ENCODE data around the gene DDX39A.

Gene DDX39A

DNA sequence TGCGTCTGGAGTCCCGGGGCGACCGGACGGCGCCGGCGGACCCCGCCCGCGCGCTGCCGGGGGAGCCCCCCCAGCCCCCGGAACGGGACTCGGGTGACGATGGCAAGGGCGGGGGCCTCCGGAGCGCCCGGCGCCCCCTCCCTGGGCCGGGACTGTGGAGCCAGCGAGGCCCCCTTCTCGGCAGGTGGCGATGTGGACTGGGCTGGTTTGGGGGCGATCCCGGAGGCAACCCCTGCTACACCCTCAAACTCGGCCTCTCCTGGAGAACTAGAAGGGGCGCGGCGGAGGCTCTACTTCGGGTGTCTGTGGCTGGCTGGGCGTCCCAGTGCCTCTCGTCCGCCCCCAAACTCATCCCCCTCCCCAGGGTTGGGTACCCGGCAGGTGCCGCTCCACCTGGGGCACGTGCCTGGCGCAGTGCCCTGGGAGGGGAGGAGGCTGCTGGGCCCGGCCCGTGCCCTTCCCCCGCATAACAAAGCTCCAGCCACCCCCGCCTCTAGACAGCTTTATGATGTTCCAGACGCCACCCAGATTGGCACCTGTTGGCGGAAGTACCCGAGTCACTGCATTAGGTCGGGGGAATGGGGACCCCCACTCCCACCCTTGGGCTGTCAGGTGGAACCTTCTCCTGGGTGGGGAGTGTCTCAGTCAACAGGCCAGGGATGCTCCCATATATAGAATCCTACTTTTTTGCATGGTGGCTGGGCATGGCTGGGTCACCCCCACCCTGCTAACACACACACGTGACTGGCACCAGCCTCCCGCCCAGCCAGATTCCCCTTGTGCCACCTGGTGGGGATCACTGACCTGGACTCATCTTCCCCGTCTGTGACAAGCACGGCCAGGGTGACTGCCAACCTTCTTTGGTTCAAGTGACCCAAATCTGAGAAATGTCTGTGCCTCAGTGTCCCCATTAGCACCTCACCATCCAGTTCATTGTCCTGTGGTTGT is 14.7 kb upstream of the DDX39A start:
- 17% methylated on average over 46 of the region's 52 CpGs for WGBS
- Histone ChIP-seq H2AFZ (ENCODE audit: low read depth, low read length) (peak overlapping the region; percentile 43), H2BK15ac (ENCODE audit: low read depth, poor library complexity, severe bottlenecking) (peak overlapping the region; percentile 85), H2BK120ac (ENCODE audit: low read depth, low read length) (peak overlapping the region; percentile 59), H3K36me3 (ENCODE audit: control insufficient read depth in 1 of 2, insufficient read depth in 2 of 2, low read depth in 1 of 2, low read length in 2 of 2) (peaks cover under 1 to 10% of the 10 kb centered on the region in 2 experiments), H3K14ac (ENCODE audit: low read length in 2 of 2) (peak overlapping the region; percentile 27 to 89), H3K9me3 (ENCODE audit: control insufficient read depth, low read length) (no peaks in the 10 kb centered on the region), H4K91ac (ENCODE audit: low read length) (peak overlapping the region; percentile 57), H3K18ac (ENCODE audit: low read depth in 1 of 2, low read length in 2 of 2) (peak overlapping the region; percentile 75 to 91), H2AK5ac (ENCODE audit: low read length, severe bottlenecking) (no peak overlapping the region), H3K27me3 (ENCODE audit: control insufficient read depth in 1 of 2, insufficient read depth in 1 of 2, low read length in 2 of 2) (peaks cover 3% of the 10 kb centered on the region in 2 experiments), H3K9ac (ENCODE audit: low read length) (peak overlapping the region; percentile 86), H2BK5ac (ENCODE audit: low read depth, low read length, poor library complexity, severe bottlenecking) (no peak overlapping the region), H4K8ac (ENCODE audit: low read length) (peak overlapping the region; percentile 90), H3K79me1 (replicated peaks; ENCODE audit: low read length, poor library complexity, severe bottlenecking) (peaks cover 16% of the 10 kb centered on the region), H2BK12ac (ENCODE audit: low read length in 2 of 2) (peak overlapping the region in 1 of 2 experiments; percentile 88), H3K23ac (ENCODE audit: low read length in 2 of 2) (peak overlapping the region in 1 of 2 experiments; percentile 70), H3K27ac (ENCODE audit: low read length, poor library complexity, severe bottlenecking) (no peak overlapping the region), H3K4me3 (ENCODE audit: insufficient read depth in 1 of 2, low read depth in 1 of 2, low read length in 2 of 2) (peak overlapping the region; percentile 88 to 89), H3K4ac (ENCODE audit: low read depth in 1 of 2, low read length in 2 of 2) (peak overlapping the region; percentile 20 to 88), H3K4me2 (ENCODE audit: low read length, poor library complexity, severe bottlenecking) (peak overlapping the region; percentile 91), H3K4me1 (ENCODE audit: control insufficient read depth, insufficient read depth, low read depth, low read length) (peaks cover 28% of the 10 kb centered on the region)
- no peak for DNase-seq

DNA sequence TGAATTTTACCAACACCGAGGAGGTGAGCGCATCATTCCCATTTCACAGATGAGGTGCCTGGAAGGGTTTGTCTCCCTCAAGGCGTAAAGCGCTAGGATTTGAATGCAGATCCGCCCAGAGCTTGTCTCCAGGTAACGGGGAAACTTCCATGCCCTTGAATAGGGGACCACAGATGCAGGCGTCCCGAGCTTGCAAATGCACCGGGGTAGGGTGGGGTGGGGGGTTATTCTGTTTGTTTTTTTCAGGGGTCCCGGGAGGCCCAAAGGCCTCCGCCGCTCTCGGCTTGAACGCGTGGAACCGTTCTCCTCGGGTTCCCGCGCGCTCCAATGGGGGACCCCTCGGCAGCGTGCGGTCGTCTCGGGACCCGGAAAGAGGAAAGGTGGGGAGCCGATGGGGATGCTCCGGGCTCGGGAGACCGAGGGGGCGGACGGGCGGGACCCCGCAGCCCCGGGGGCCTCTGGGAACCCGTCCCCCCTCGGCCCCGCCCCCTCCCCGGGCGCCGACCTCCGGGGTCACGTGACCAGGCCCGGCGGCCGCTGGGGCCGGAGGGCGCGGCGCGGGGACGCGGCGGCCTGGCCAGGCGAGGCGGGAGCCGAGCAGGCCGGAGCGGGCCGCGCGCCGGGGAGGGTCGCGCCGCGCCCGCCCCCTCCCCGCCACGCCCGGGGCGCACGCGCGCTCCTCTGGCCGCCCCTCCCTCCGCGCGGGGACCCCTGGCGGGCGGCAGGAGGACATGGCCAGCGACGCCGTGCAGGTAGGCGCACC is 13.8 kb upstream of the DDX39A start, which contains the start of gene PKN1:
PKN1 (plus strand) TSS at position 516 of the 763 bp plus-strand sequence; CDS start at position 732, 216 bp downstream.
- H2BK12ac ChIP-seq (ENCODE audit: low read length in 2 of 2): peak within 1 kb of the TSS in 1 of 2 experiments; percentile 88
- peak within 1 kb of the TSS; percentile 57 for H4K91ac ChIP-seq (ENCODE audit: low read length)
- H3K18ac ChIP-seq (ENCODE audit: low read depth in 1 of 2, low read length in 2 of 2): peak within 1 kb of the TSS; percentile 75 to 91
- DNase-seq: no peak
- WGBS: 30% methylated on average over 9 of the region's 85 CpGs
- peak within 1 kb of the TSS; percentile 86 for H3K9ac ChIP-seq (ENCODE audit: low read length)
- no peaks in the 10 kb centered on the region for H3K9me3 ChIP-seq (ENCODE audit: control insufficient read depth, low read length)
- no peak within 1 kb of the TSS for H2BK5ac ChIP-seq (ENCODE audit: low read depth, low read length, poor library complexity, severe bottlenecking)
- H3K27ac ChIP-seq (ENCODE audit: low read length, poor library complexity, severe bottlenecking): no peak within 1 kb of the TSS
- peaks cover 28% of the 10 kb centered on the region for H3K4me1 ChIP-seq (ENCODE audit: control insufficient read depth, insufficient read depth, low read depth, low read length)
- peaks cover 14% of the 10 kb centered on the region for H3K79me1 ChIP-seq (replicated peaks; ENCODE audit: low read length, poor library complexity, severe bottlenecking)
- H2BK120ac ChIP-seq (ENCODE audit: low read depth, low read length): peak within 1 kb of the TSS; percentile 59
- H3K36me3 ChIP-seq (ENCODE audit: control insufficient read depth in 1 of 2, insufficient read depth in 2 of 2, low read depth in 1 of 2, low read length in 2 of 2): peaks cover 0 to 10% of the 10 kb centered on the region in 2 experiments
- no peak within 1 kb of the TSS for H2AK5ac ChIP-seq (ENCODE audit: low read length, severe bottlenecking)
- peak within 1 kb of the TSS; percentile 85 for H2BK15ac ChIP-seq (ENCODE audit: low read depth, poor library complexity, severe bottlenecking)
- peak within 1 kb of the TSS; percentile 92 for H4K8ac ChIP-seq (ENCODE audit: low read length)
- H3K14ac ChIP-seq (ENCODE audit: low read length in 2 of 2): peak within 1 kb of the TSS; percentile 27 to 89
- peak within 1 kb of the TSS in 1 of 2 experiments; percentile 70 for H3K23ac ChIP-seq (ENCODE audit: low read length in 2 of 2)
- H3K4me3 ChIP-seq (ENCODE audit: insufficient read depth in 1 of 2, low read depth in 1 of 2, low read length in 2 of 2): peak within 1 kb of the TSS; percentile 88 to 89
- peak within 1 kb of the TSS; percentile 43 for H2AFZ ChIP-seq (ENCODE audit: low read depth, low read length)
- H3K4ac ChIP-seq (ENCODE audit: low read depth in 1 of 2, low read length in 2 of 2): peak within 1 kb of the TSS; percentile 20 to 88
- H3K27me3 ChIP-seq (ENCODE audit: control insufficient read depth in 1 of 2, insufficient read depth in 1 of 2, low read length in 2 of 2): peaks cover 3 to 4% of the 10 kb centered on the region in 2 experiments
- H3K4me2 ChIP-seq (ENCODE audit: low read length, poor library complexity, severe bottlenecking): peak within 1 kb of the TSS; percentile 91

DNA sequence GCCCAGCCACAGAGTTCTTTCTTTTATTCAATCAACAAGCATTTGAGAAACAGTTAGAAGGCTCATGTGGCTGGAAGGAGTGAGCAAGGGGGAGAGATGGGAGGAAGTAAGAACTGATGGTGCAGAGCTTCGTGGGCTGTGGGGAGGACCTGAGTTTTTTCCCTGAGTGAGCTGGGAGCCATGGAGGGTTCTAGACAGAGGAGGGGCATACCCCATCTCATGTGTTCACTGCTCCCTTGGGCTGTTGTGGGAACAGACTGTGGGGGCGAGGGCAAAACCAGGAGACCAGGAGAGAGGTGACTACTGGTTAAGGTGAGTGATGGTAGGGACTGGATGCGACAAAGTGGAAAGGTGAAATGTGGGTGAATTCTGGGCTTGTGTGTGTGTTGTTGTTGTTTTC is 11.6 kb upstream of the DDX39A start:
- Histone ChIP-seq H3K4me1 (ENCODE audit: control insufficient read depth, insufficient read depth, low read depth, low read length) (peaks cover 22% of the 10 kb centered on the region), H3K36me3 (ENCODE audit: control insufficient read depth in 1 of 2, insufficient read depth in 2 of 2, low read depth in 1 of 2, low read length in 2 of 2) (no peaks in the 10 kb centered on the region), H3K79me1 (replicated peaks; ENCODE audit: low read length, poor library complexity, severe bottlenecking) (peaks cover 7% of the 10 kb centered on the region), H2BK120ac (ENCODE audit: low read depth, low read length) (no peak overlapping the region), H3K9me3 (ENCODE audit: control insufficient read depth, low read length) (no peaks in the 10 kb centered on the region), H3K27me3 (ENCODE audit: control insufficient read depth in 1 of 2, insufficient read depth in 1 of 2, low read length in 2 of 2) (peaks cover 3 to 4% of the 10 kb centered on the region in 2 experiments), H3K4me3 (ENCODE audit: insufficient read depth in 1 of 2, low read depth in 1 of 2, low read length in 2 of 2) (no peak overlapping the region), H3K23ac (ENCODE audit: low read length in 2 of 2) (no peak overlapping the region), H2BK12ac (ENCODE audit: low read length in 2 of 2) (no peak overlapping the region), H2BK15ac (ENCODE audit: low read depth, poor library complexity, severe bottlenecking) (no peak overlapping the region), H3K9ac (ENCODE audit: low read length) (no peak overlapping the region), H3K4me2 (ENCODE audit: low read length, poor library complexity, severe bottlenecking) (no peak overlapping the region), H2AFZ (ENCODE audit: low read depth, low read length) (no peak overlapping the region), H4K8ac (ENCODE audit: low read length) (no peak overlapping the region), H3K14ac (ENCODE audit: low read length in 2 of 2) (no peak overlapping the region), H2BK5ac (ENCODE audit: low read depth, low read length, poor library complexity, severe bottlenecking) (no peak overlapping the region), H3K27ac (ENCODE audit: low read length, poor library complexity, severe bottlenecking) (no peak overlapping the region), H3K18ac (ENCODE audit: low read depth in 1 of 2, low read length in 2 of 2) (no peak overlapping the region), H2AK5ac (ENCODE audit: low read length, severe bottlenecking) (no peak overlapping the region), H4K91ac (ENCODE audit: low read length) (no peak overlapping the region), H3K4ac (ENCODE audit: low read depth in 1 of 2, low read length in 2 of 2) (no peak overlapping the region)
- DNase-seq: no peak
- 85% methylated on average over 3 of the region's 3 CpGs for WGBS
